Ascending aorta (tissue), 2 donors: ENCODE results near the gene FBLN7. TPM values are rescaled to one million over a fixed set of nuclear protein-coding genes. Genes with fewer than 3 reads are reported as not detected.

Experiments
- DNase-seq, 2 donors: peaks; one replicate each; pipeline ENCODE4 v3.0.0-alpha.2; 2019; ENCODE audit warnings: low spot score in 2 of 2
- H3K27ac ChIP-seq, 2 donors: fragments of 200-600 bp; sonication (generic); one replicate each; pipeline ENCODE4 v1.5.1; 2016 to 2017; ENCODE audit warnings: mild to moderate bottlenecking in 1 of 2
- H3K27me3 ChIP-seq: fragments of 200-600 bp; sonication (generic); one replicate; pipeline ENCODE4 v1.5.1; 2017
- H3K36me3 ChIP-seq, 2 donors: fragments of 200-600 bp; sonication (generic); one replicate each; pipeline ENCODE4 v1.5.1; 2016
- H3K4me1 ChIP-seq, 2 donors: fragments of 200-600 bp; sonication (generic); one replicate each; pipeline ENCODE4 v1.5.1; 2016 to 2017; ENCODE audit warnings: mild to moderate bottlenecking in 1 of 2
- H3K4me3 ChIP-seq, 2 donors: fragments of 200-600 bp; sonication (generic); one replicate each; pipeline ENCODE4 v1.5.1; 2016 to 2017; ENCODE audit warnings: mild to moderate bottlenecking in 1 of 2
- H3K9me3 ChIP-seq, 2 donors: fragments of 200-600 bp; sonication (generic); one replicate each; pipeline ENCODE4 v1.5.1; 2016
- intact Hi-C: fragments of 100-400 bp; cut with DNase I; formaldehyde crosslinking; loops from one replicate; pipeline ENCODE4 v1.15.1; 2023
- total RNA-seq: library from RNA; depleted of rRNA; stranded (reverse); fragments of >200 nt; gene quantifications from one replicate; pipeline ENCODE4 v1.1.0, GENCODE V29; 2016
- TF ChIP-seq, protein P1 (sequence below), 3 experiments: fragments of 200-600 bp in 2 of 3; fragments of 450-650 bp in 1 of 3; sonication (generic) in 2 of 3; IDR thresholded peaks; one replicate each; pipeline ENCODE4 v1.5.1; 2016 to 2019; ENCODE audit warnings: antibody characterized with exemption in 3 of 3, mild to moderate bottlenecking in 1 of 3, moderate library complexity in 1 of 3

FBLN7 gene
- total RNA-seq, 1 donor from 2014 or later = 0.43 TPM

DNA sequence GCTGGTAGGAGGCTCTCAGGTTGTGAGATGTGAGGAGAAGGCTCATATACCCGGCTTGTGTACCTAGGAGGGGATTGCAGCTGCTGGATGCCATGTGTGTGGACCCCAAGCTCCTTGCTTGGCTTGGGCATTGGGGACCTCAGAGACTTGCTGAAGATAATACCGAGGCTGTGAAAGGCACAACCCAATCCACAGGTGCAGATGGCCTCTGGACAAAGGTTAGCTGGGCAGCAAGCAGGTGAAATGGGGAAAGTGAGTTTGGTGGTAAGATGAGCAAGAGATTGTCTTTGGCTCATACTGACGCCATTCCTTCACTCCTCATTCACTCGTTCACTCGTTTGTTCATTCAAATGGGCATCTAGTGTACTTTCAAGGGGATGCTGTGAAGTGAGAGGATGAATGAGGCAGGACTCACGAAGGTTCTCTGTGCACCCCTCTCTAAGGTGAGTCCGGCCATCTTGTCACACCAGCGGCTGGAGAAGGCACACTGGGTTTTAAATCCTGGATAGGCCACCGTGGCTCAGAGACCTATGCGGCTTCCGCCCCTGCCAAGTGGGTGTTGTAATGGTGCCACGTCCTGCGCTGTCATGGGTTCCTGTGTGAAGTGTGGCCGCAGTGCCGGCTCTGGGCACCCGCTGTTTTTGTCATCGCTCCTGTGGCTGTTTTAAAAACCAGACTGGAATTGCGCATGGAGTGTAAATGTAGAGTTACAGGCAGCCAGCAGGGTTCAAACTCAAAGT lies 13.7 kb downstream of the FBLN7 start:
- Histone ChIP-seq H3K9me3 (no peaks in the 10 kb centered on the region), H3K27ac (no peak overlapping the region), H3K27me3 (no peaks in the 10 kb centered on the region), H3K4me3 (no peak overlapping the region), H3K36me3 (no peaks in the 10 kb centered on the region), H3K4me1 (no peaks in the 10 kb centered on the region)
- DNase-seq = peak in 1 of 2 donors; percentile 40
- TF ChIP-seq, protein P1, sequence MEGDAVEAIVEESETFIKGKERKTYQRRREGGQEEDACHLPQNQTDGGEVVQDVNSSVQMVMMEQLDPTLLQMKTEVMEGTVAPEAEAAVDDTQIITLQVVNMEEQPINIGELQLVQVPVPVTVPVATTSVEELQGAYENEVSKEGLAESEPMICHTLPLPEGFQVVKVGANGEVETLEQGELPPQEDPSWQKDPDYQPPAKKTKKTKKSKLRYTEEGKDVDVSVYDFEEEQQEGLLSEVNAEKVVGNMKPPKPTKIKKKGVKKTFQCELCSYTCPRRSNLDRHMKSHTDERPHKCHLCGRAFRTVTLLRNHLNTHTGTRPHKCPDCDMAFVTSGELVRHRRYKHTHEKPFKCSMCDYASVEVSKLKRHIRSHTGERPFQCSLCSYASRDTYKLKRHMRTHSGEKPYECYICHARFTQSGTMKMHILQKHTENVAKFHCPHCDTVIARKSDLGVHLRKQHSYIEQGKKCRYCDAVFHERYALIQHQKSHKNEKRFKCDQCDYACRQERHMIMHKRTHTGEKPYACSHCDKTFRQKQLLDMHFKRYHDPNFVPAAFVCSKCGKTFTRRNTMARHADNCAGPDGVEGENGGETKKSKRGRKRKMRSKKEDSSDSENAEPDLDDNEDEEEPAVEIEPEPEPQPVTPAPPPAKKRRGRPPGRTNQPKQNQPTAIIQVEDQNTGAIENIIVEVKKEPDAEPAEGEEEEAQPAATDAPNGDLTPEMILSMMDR (IDR thresholded peaks at IDR 0.05) = no peak
- intact Hi-C loops = no loop called here

DNA sequence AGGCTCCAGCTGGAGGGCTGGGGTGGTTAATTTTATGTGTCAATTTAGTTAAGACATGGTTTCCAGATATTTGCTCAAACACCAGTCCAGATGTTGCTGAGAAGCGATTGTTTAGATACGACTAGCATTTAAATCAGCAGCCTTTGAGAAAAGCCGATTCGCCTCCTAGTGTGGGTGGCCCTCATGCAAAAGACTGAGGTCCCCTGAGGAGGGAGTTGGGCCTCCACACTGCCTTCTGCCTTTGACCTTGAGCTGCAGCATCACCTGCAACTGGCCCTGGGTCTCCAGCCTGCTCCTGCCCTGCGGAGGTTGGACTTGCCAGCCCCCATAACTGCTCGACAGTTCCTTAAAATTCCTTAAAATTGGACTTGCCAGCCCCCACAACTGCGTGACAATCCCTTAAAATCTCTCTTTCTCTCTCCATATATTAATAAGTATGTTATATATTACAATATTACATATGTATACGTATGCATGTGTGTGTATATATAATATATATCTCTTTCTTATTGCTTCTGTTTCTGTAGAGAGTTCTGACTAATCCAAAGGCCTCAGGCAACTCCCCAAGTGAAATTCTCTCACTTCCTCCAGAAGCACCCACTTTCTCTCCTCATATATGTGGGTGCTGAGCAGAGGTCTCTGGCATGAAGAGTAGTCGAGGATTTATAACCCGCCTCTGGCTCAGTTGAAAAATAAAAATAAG lies 14.4 kb downstream of the FBLN7 start:
- H3K27me3 ChIP-seq = no peaks in the 10 kb centered on the region
- peak in 1 of 2 donors; percentile 9 for DNase-seq

DNA sequence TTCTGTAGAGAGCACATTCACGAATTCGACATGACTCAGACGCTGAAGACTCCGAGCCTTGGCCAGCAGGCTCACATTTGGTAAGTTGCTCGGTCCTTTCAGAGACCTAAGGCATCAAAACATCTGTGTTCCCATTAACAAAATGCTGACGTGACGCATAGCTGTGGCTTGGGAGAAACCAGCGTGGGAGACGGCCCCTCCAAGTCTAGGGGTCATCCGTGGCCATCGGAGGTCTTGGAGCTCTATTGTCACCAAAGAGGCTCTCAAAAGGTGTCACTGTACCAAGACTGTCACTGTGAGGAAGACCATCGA lies 14.9 kb downstream of the FBLN7 start:
- Histone ChIP-seq H3K4me1 (no peaks in the 10 kb centered on the region), H3K36me3 (no peaks in the 10 kb centered on the region), H3K4me3 (no peak overlapping the region), H3K9me3 (no peaks in the 10 kb centered on the region), H3K27me3 (no peaks in the 10 kb centered on the region), H3K27ac (no peak overlapping the region)
- TF ChIP-seq, protein P1 (IDR thresholded peaks at IDR 0.05) = no peak
- peak in 1 of 2 donors; percentile 58 for DNase-seq
- intact Hi-C loops = no loop called here

More for the DNA sequence above, 14.4 kb downstream of the FBLN7 start:
- no peaks in the 10 kb centered on the region for H3K4me1 ChIP-seq
- intact Hi-C loops = no loop called here
- TF ChIP-seq, protein P1 (IDR thresholded peaks at IDR 0.05) = no peak
- no peak overlapping the region for H3K4me3 ChIP-seq
- H3K9me3 ChIP-seq = no peaks in the 10 kb centered on the region
- no peaks in the 10 kb centered on the region for H3K36me3 ChIP-seq
- no peak overlapping the region for H3K27ac ChIP-seq

DNA sequence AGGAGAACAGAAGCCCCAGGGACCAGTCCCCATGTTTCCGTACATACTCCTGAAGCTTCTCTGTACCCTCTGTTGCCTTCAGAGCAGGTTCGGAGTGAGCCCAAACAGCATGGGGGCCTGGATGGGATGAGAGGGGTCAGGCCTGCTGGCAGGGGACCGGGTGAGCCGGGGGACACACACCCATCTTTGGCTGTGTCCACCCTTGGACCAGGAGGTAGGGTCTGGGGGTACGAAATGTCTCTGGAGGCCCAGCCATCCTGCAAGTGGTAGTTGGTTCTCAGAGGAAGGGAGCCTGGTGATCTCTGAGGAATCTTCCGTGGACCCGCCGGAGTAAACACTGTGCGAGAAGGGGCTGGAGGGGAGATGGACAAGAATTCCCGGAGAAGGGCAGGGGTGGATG lies 15.3 kb downstream of the FBLN7 start:
- no peaks in the 10 kb centered on the region for H3K27me3 ChIP-seq
- DNase-seq = no peak
- H3K9me3 ChIP-seq = no peaks in the 10 kb centered on the region
- TF ChIP-seq, protein P1 (IDR thresholded peaks at IDR 0.05) = no peak
- intact Hi-C loops = no loop called here
- no peak overlapping the region for H3K27ac ChIP-seq
- H3K4me1 ChIP-seq = no peaks in the 10 kb centered on the region
- no peak overlapping the region for H3K4me3 ChIP-seq
- H3K36me3 ChIP-seq = no peaks in the 10 kb centered on the region

DNA sequence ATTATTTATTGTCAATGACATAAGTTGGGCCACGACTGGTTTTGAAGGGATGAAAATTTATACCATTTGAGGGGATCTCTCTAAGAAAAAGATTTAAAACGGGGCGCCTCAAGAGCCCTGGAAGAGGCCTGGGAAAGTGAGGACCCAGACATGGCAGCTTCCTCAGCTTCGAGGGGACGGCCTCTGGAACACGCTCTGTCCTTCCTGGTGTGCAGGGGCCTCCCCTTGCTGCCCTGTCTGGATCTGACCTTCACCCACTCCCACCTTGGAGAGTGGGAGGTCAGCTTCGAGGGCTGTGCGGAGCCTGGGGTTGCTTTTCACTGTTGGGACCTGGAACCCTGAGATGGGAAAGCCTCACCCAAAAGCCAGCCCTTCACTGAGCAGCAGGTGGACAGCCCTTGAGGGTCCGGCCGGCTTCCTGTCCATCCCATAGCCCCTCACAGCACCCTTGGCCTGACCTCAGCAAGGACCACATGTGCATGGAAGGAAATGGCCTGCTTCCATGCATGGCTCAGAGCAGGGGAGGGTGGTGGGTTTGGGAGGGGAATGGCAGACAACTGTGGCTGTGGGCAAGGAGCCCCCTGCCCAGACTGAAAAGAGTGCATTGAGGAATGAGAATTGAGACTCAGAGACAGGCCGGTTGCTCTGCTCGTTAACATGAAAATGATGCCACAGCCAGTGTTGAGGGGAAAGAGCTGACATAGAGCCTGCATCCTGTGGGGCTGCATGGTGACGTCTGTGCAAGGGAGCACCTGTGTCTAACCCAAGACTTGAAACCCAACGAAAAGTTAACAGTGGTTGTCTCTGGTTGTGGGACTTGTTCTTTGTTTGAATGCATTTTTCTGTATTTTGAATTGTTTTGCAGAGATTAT lies 16.3 kb downstream of the FBLN7 start:
- H3K4me3 ChIP-seq = no peak overlapping the region
- no peaks in the 10 kb centered on the region for H3K36me3 ChIP-seq
- no peaks in the 10 kb centered on the region for H3K9me3 ChIP-seq
- TF ChIP-seq, protein P1 (IDR thresholded peaks at IDR 0.05) = no peak
- H3K27ac ChIP-seq = no peak overlapping the region
- no peaks in the 10 kb centered on the region for H3K27me3 ChIP-seq
- H3K4me1 ChIP-seq = no peaks in the 10 kb centered on the region
- intact Hi-C loops = no loop called here
- peak in 1 of 2 donors; percentile 54 for DNase-seq
